CD4-positive, alpha-beta T cell treated with Interleukin-2 at 100 ng/mL for 4 hours (primary cell): ENCODE data around the gene MRPL2.
"Not testable (repeated sequence)": the region's sequence is repeated elsewhere in the genome, so short reads cannot be mapped to it uniquely, and the experiment has no call there.

Experiments
- DNase-seq: peaks from one replicate; pipeline ENCODE4 v3.0.0-alpha.2; 2020; ENCODE audit warnings: low spot score

The MRPL2 gene

DNA sequence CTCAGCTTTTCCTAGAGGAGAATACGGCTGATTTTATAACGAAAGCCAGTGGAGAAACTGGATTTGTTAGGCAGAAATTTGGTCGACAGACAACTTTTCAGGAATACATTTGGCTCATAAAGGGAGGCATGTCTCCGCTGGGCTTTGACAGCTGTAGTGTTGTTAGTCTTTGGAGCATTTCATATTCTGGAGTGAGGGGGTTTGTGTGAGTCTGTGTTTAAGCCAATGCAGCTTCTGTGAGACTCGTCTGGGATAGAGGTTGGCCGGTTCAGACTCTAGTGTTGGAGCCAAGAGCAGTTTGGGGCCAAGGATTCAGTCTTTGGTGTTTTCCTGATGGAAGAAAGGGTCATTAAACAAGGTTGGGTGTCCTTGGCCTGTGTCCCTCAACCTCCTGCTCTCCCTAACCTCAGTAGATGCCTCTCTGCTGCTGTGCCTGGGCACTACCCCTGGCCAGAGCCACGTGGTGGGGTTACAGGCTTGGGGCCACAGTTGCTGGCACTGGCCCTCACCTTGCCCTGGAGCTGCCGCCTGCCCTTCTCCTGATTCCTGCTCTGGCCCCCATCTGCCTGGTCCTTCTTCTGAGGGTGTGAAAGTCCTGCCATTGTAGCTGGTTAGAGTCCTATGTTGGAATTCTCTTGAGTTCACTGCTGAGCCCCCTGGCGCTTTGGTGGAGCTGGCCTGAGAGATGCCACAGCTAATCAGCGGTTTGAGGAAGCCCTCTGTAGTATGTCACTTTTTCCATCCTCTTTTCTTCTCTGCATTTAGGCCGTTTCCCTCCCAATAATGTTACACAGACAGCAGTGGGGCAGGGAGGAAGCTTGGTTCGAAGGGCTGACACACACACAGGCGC, 23.8 kb upstream of the MRPL2 start:
- no peak for DNase-seq

DNA sequence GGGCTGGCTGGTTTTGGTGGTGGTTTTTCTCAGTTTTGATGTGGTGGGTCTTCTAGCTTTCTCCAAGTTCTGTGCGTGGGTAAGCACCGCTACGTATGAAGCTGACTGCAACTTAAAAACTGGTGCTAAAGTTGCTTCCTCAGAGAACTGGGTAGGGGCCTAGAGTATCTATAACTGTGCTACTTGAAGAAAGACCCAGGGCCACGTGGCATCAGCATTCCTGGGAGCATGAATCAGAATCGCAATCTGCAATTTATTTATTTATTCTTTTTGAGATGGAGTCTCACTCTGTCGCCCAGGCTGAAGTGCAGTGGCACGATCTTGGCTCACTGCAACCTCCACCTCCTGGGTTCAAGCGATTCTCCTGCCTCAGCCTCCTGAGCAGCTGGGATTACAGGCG, 22.7 kb upstream of the MRPL2 start:
- not testable (repeated sequence) for DNase-seq

- no peak for DNase-seq
Observed at GRCh38 chr6:43081043-43081442, 21.8 kb upstream of the MRPL2 start.

- no peak for DNase-seq
Observed at GRCh38 chr6:43078691-43079090, 19.5 kb upstream of the MRPL2 start.

GRCh38 chr6:43077981-43078511, 18.8 kb upstream of the MRPL2 start:
- no peak for DNase-seq

GRCh38 chr6:43077333-43077809, 18.1 kb upstream of the MRPL2 start:
- DNase-seq = no peak

- DNase-seq = no peak
Observed at GRCh38 chr6:43076464-43077332, 17.5 kb upstream of the MRPL2 start.

DNA sequence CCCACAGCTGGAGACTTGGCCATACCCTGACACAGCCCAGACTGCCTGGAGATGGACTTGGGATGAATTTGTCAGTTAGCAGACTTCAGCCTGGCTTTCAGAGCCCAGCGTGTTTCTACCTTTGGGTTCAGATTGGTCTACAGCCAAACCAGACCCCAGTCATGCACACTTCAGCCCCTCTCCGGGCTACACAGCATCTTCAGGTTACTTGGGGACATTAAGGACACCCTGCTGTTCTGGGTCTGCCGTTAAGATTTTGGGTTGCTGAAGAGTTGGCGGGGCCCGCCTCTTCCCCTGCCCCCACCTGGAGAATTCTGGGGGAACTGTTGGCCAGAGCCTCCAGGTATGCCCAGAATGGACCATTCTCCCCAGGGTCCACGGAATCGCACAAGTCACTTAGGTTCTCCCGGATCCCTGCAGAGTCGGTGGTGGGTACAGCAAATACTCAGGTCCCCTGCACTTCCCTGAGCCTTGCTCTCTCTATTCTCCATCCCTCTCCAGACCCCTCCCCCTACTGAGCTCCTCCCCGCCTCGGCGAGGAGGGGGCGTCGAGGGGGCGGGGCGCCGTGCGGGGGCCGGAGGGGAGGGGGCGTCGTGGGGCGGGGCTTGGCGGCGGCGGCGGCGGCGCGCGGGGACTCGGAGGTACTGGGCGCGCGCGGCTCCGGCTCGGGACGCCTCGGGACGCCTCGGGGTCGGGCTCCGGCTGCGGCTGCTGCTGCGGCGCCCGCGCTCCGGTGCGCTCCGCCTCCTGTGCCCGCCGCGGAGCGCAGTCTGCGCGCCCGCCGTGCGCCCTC, 16.6 kb upstream of the MRPL2 start, which contains the start of gene PTK7:
Gene PTK7 (plus strand): TSS at position 645 of the 794 bp plus-strand sequence. CDS start 175 bp downstream, outside the sequence.
- DNase-seq = no peak

- no peak for DNase-seq
Observed at GRCh38 chr6:43074847-43075669, 15.8 kb upstream of the MRPL2 start.

DNA sequence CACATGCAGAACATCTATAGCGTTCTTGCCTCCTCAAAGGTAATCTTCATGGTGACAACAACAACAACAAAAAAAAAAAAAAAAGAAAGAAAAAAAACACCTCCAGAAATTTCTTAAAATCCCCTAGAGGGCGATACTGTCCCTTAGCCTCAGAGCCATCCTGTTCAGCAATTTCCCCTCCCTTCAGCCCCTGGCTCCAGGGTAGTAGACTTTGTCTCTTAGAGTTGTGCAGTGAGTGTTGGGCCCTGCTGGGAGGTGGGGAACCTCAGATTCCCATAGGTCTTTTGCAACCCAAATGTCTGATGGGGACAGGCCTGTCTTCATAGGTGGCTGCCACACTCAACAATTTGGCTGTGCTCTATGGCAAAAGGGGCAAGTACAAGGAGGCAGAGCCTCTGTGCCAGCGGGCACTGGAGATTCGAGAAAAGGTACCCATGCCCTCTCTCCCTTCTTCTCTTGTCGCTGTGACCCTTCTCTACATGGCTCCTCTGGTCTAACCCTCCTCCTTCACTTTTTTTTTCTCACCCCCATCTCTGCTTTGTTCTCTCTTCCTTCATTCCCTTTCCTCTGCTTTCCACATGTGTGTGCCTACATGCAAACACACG, 10.9 kb upstream of the MRPL2 start:
- peak; percentile 22 for DNase-seq

GRCh38 chr6:43062818-43063217, 3.6 kb upstream of the MRPL2 start:
- no peak for DNase-seq

- DNase-seq = no peak
Observed at GRCh38 chr6:43061861-43062260, 2.6 kb upstream of the MRPL2 start.

DNA sequence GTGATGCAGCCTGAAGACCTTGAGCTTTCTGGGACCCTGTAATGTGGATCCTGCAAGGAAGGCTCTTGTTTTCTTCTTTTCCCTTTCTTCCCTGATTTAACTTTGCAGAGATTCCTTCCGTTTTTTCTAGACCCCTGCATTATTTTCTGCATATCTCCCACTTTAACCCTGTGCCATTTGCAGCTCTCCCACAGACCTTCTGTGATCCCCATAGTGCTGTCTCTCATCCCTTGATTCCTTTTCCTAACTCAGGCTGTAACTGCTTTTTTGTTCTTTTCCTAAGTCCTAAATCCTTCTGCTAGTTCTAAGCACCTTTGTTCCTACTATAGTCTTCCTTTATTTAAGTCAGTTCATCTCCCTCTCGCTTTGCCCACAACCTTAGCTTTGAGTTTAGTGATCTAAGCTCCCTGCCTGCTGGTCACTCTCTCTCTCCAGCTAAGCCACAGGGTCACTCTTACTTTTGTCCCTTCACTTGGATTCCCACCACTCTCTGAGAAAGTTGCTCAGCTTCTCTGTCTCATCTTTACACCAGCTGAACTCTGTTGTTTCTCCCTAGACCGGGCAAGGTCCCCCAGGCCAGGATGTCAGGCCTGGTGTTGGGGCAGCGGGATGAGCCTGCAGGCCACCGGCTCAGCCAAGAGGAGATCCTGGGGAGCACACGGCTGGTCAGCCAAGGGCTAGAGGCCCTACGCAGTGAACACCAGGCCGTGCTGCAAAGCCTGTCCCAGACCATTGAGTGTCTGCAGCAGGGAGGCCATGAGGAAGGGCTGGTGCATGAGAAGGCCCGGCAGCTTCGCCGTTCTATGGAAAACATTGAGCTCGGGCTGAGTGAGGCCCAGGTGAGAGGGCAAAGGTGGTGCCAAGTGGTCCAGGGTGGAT, 1.8 kb upstream of the MRPL2 start:
- no peak for DNase-seq

DNA sequence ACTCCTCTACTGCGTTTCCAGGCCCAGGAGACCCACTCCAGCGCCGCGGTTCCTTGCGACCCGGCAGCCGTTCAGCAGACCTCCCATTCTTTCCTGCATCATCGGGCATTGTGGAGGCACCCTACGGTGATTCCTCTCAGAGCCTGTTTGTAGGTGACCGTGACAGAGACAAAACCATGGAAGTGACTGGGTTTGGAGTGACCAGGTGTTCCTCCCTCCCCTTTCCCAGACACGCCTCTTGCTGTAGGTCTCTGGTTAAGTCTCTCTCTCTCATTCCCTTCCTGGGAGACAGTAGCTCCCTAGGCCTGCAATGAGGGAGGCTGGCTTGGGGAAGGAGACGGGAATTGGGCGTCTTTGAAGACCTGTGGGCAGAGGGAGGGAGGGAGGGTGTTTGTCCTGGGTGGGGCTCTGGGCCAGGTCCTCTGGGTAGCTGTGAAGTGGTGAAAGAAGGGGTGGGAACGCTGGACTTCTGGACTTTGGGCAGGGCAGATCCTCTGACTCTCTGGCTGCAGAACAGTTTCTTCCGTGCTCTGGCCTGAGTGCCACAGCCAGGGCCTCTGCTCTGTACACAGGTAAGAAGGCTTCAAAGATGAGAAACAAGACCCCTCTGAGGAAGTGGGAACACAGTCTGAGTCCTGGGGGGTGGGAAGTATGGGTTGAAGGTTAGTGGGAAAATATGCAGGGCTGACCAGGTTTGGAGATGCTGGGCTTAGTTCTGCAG, 960 bp upstream of the MRPL2 start:
- DNase-seq = no peak

DNA sequence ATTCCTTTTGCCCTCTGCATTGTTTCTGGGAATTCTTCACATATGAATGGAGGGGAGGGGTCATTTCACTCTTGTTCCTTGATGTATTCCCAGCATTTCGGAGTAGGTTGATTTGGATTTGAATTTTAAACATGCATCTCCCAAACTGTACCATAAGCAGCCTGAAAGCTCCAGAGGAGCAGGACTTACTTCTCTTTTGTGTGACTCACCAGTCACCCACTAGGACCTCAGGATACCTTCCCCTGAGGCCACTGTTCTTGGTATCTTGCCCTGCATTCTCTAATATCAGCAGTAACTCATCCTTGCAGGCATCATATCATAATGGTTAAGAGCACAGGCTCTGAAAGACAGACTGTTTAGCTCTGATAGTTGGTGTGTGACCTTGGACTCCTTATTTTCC, 703 bp downstream of the MRPL2 start:
- DNase-seq = no peak

GRCh38 chr6:43055966-43056365, 3.3 kb downstream of the MRPL2 start:
- DNase-seq = no peak

DNA sequence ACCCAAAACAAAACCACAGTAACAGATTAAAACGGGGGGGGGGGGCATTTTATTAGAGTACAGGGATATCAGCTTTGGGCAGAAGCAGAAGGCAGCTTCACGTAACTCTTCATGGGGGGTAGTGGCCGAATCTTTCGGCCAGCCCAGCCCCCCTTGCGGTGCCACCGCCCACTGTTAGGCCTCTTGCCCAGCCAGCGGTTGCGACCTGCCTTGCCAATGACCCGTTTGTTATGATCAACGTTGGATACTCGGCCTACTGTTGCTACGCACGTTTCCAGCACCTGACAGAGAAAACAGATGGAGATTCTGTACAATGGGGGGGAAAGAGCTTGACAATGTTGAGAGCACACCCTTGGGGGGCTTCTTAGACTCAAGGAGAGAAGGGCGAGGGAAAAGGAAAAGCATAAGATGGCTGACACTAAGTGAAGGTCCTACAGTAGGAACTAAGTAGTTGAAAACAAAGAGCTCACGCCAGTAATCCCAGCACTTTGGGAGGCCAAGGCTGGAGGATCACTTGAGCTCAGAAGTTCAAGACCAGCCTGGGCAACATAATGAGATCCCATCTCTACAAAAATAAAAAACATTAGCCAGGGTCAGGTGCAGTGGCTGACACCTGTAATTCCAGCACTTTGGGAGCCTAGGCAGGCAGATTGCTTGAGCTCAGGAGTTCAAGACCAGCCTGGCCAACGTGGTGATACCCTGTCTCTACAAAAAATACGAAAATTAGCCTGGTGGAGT, 4.9 kb downstream of the MRPL2 start:
- no peak for DNase-seq
